RWPE1 (cell line): ENCODE data around the gene RIOK1.
"Not testable (repeated sequence)": the region's sequence is repeated elsewhere in the genome, so short reads cannot be mapped to it uniquely, and the experiment has no call there.

Experiments
- CTCF ChIA-PET: fragments of 350-600 bp; sonication (Branson Sonifier 250); formaldehyde crosslinking; extraction: SDS; loops from one replicate; lab custom pipeline; 2021; lab: Yijun Ruan, JAX
- POLR2A ChIA-PET: fragments of 400-600 bp; formaldehyde crosslinking; extraction: SDS; loops from one replicate; lab custom pipeline; 2020; ENCODE audit warnings: antibody characterized with exemption; ENCODE audit not compliant: low non-redundant PET; lab: Yijun Ruan, JAX
- DNase-seq: peaks from one replicate; pipeline ENCODE4 v3.0.0; 2012; ENCODE audit warnings: low spot score
- H3K27ac ChIP-seq: fragments of 450-650 bp; 2 replicates; pipeline ENCODE4 v1.5.1; 2017
- TF ChIP-seq, protein P1 (sequence below): fragments of 450-650 bp; conservative IDR thresholded peaks from 2 replicates; pipeline ENCODE4 v1.5.1; 2017; ENCODE audit warnings: low read depth, mild to moderate bottlenecking

Gene RIOK1

GRCh38 chr6:7451326-7451725 lies 61.7 kb downstream of the RIOK1 start:
- ChIA-PET CTCF (interaction anchor here (0.8 kb wide), 1 partner anchor 13 kb away, joined by 3 read pairs; no protein-coding TSS in a partner anchor), POLR2A (no interaction called here)

DNA sequence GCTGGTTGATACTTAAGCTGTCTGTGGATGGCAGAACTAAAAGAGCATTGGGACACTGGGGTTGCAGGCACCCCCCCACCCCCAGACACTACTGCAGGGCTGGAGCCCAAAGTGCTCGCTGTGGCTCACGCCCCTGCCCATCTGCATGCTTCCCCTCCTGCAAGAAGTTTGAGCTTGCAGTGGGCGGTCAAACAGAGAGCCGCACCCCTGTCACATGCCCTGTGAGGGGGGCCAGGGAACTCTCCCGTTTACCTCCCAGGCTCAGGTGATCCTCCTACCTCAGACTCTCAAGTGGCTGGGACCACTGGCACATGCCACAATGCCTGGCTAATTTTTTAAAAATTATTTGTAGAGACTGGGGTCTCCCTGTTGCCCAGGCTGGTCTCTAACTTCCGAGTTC lies 63.3 kb downstream of the RIOK1 start:
- POLR2A ChIA-PET: no interaction called here

More at GRCh38 chr6:7451326-7451725, 61.7 kb downstream of the RIOK1 start:
- TF ChIP-seq, protein P1, sequence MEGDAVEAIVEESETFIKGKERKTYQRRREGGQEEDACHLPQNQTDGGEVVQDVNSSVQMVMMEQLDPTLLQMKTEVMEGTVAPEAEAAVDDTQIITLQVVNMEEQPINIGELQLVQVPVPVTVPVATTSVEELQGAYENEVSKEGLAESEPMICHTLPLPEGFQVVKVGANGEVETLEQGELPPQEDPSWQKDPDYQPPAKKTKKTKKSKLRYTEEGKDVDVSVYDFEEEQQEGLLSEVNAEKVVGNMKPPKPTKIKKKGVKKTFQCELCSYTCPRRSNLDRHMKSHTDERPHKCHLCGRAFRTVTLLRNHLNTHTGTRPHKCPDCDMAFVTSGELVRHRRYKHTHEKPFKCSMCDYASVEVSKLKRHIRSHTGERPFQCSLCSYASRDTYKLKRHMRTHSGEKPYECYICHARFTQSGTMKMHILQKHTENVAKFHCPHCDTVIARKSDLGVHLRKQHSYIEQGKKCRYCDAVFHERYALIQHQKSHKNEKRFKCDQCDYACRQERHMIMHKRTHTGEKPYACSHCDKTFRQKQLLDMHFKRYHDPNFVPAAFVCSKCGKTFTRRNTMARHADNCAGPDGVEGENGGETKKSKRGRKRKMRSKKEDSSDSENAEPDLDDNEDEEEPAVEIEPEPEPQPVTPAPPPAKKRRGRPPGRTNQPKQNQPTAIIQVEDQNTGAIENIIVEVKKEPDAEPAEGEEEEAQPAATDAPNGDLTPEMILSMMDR: no peak
- H3K27ac ChIP-seq: peak overlapping the region; percentile 96
- no peak for DNase-seq

DNA sequence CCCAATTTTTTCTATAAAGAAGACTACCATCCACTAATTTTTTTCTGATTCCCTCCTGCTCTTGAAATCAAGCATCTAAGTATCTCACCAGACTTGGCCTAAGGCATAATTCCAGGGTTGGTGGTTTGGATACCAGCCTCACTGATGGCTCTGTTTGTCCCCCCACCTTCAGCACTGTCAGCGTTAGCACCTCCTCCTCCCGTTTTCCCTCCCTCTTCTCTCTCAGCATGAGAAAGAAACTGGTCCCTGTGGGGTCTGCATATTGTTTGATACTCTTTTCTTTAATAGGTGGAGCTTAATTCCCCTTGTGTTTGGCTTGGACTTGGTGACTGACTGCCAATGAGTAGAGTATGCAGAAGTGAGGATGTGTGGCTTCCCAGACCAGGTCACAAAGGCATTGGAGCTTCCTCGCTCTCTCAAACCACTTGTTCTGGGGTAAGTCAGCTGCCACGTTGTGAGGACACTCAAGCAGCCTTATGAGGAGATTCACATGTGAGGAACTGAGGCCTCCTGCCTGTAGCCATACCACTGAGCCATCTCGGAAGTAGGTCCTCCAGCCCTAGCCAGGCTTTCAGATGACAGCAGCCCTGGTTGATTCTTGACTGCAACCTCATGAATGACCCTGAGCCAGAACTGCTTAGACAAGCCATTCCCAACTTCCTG lies 65.2 kb downstream of the RIOK1 start:
- ChIA-PET CTCF (no interaction called here), POLR2A (no interaction called here)
- DNase-seq: no peak
- TF ChIP-seq, protein P1: no peak
- no peak overlapping the region for H3K27ac ChIP-seq

More for the DNA sequence above, 63.3 kb downstream of the RIOK1 start:
- H3K27ac ChIP-seq: peak overlapping the region; percentile 25
- CTCF ChIA-PET: no interaction called here
- TF ChIP-seq, protein P1: no peak
- DNase-seq: no peak

DNA sequence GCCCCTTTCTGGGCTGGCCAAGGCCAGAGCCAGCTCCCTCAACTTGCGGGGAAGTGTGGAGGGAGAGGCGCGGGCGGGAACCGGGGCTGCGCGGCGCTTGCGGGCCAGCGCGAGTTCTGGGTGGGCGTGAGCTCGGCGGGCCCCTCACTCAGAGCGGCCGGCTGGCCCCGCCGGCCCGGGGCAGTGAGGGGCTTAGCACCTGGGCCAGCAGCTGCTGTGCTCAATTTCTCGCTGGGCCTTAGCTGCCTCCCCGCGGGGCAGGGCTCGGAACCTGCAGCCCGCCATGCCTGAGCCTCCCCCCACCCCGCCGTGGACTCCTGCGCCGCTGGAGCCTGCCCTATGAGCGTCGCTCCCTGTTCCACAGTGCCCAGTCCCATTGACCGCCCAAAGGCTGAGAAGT lies 66.7 kb downstream of the RIOK1 start:
- DNase-seq, POLR2A ChIA-PET, H3K27ac ChIP-seq, CTCF ChIA-PET: not testable (repeated sequence)

GRCh38 chr6:7461416-7461815 lies 71.8 kb downstream of the RIOK1 start:
- ChIA-PET POLR2A (no interaction called here), CTCF (no interaction called here)
- peak overlapping the region; percentile 21; the same call in 1 of the 2 replicates for H3K27ac ChIP-seq
- DNase-seq: no peak
- TF ChIP-seq, protein P1: no peak

DNA sequence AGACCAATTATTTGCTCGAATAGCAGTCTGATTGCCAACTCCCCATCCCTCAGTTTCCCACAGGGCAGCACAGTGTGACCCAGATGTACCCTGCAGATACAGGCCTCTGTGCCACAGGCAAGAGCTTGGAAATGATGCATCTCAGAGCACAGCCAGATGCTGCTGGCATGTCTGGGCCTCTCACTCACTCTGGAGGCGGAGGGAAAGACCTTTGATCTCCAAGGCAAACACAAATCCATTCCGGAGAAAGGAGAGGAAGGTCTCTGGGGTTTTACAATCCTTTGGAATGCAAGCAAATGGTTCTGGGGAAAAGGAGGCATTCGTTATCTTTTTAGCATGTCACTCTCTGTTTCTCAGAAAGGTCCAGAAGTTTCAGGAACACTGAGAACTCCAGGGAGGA lies 74.2 kb downstream of the RIOK1 start:
- DNase-seq: peak; percentile 41
- TF ChIP-seq, protein P1: no peak
- ChIA-PET POLR2A (no interaction called here), CTCF (interaction anchor here (0.7 to 0.9 kb wide), 2 partner anchors 12 to 1127 kb away, joined by 3 read pairs; no protein-coding TSS in a partner anchor)
- peak overlapping the region; percentile 89 for H3K27ac ChIP-seq
